GM12878 (cell line): ENCODE measurements around the gene FKBP4. TPM values are rescaled to one million over a fixed set of nuclear protein-coding genes. Genes with fewer than 3 reads are reported as not detected.

Experiments
- EGR1 ChIP-seq, 2 experiments: IDR thresholded peaks; 1 replicate in 1 of 2; 2 replicates in 1 of 2; pipeline ENCODE4 v1.6.1; 2011 to 2012; ENCODE audit warnings: low read depth in 2 of 2, low read length in 2 of 2, borderline replicate concordance in 1 of 2, mild to moderate bottlenecking in 1 of 2, moderate library complexity in 1 of 2
- FOXK2 ChIP-seq: fragments of 450-650 bp; IDR thresholded peaks from 2 replicates; pipeline ENCODE4 v1.6.1; 2017; ENCODE audit warnings: mild to moderate bottlenecking, moderate library complexity
- HDAC6 ChIP-seq: fragments of 200-600 bp; sonication (generic); IDR thresholded peaks from one replicate; pipeline ENCODE4 v1.8.0; 2017; ENCODE audit warnings: antibody characterized with exemption; ENCODE audit not compliant: unreplicated experiment
- JUND ChIP-seq: IDR thresholded peaks from 2 replicates; pipeline ENCODE4 v1.6.1; 2012; ENCODE audit warnings: low read depth, mild to moderate bottlenecking, low read length, improper control_type of control experiment, moderate library complexity
- MTA3 ChIP-seq: IDR thresholded peaks from 2 replicates; pipeline ENCODE4 v1.6.1; 2012; ENCODE audit warnings: low read length, inconsistent platforms, borderline replicate concordance
- MXI1 ChIP-seq: fragments of 150-350 bp; IDR thresholded peaks from 2 replicates; pipeline ENCODE4 v1.6.1; 2011; ENCODE audit warnings: low read depth, mild to moderate bottlenecking, inconsistent platforms, low read length, improper control_type of control experiment
- RCOR1 ChIP-seq: conservative IDR thresholded peaks from 2 replicates; pipeline ENCODE4 v1.6.1; 2012; ENCODE audit warnings: low read depth, low read length, improper control_type of control experiment
- SIN3A ChIP-seq: IDR thresholded peaks from 2 replicates; pipeline ENCODE4 v1.6.1; 2012; ENCODE audit warnings: low read depth, low read length, improper control_type of control experiment
- SIX5 ChIP-seq: IDR thresholded peaks from 2 replicates; pipeline ENCODE4 v1.6.1; 2011; ENCODE audit warnings: mild to moderate bottlenecking, low read depth, low read length, moderate library complexity; ENCODE audit not compliant: severe bottlenecking
- SREBF1 ChIP-seq: IDR thresholded peaks from 2 replicates; pipeline ENCODE4 v1.6.1; 2012; ENCODE audit warnings: mild to moderate bottlenecking, low read length
- SREBF2 ChIP-seq: IDR thresholded peaks from 2 replicates; pipeline ENCODE4 v1.6.1; 2012; ENCODE audit warnings: mild to moderate bottlenecking, low read length
- WRNIP1 ChIP-seq: IDR thresholded peaks from 2 replicates; pipeline ENCODE4 v1.6.1; 2011; ENCODE audit warnings: low read depth, low read length, improper control_type of control experiment, borderline replicate concordance
- polyA plus RNA-seq, 11 experiments: library from polyadenylated mRNA; depleted of rRNA in 4 of 11; unstranded in 6 of 11; stranded (reverse) in 5 of 11; fragments of >200 nt; fragmentation: Nextera tagmentation in 4 of 11; fragmentation: Illumina TruSeq in 1 of 11; extraction: Ambion mirVana in 4 of 11; extraction: Trizol in 1 of 11; gene quantifications; 1 replicate in 1 of 11; 2 replicates in 10 of 11; pipeline versions ENCODE4 v1.2.1 to v1.2.3, GENCODE V29; 2011 to 2016; ENCODE audit warnings: inconsistent platforms in 2 of 11, missing spikeins in 2 of 11, low read depth in 1 of 11
- total RNA-seq, 4 experiments: library from RNA; depleted of rRNA in 3 of 4; stranded (reverse); fragments of >200 nt in 3 of 4; fragmentation: Illumina TruSeq in 1 of 4; extraction: Trizol in 1 of 4; gene quantifications; 2 replicates each; pipeline versions ENCODE4 v1.2.1 to v1.2.3, GENCODE V29; 2013 to 2021
- TF ChIP-seq, protein P1 (sequence below): IDR thresholded peaks from 2 replicates; pipeline ENCODE4 v1.6.1; 2012; ENCODE audit warnings: mild to moderate bottlenecking, low read depth, low read length
- TF ChIP-seq, protein P2 (sequence below): fragments of 450-650 bp; IDR thresholded peaks from 2 replicates; pipeline ENCODE4 v1.6.1; 2016; ENCODE audit warnings: mild to moderate bottlenecking, moderate library complexity, borderline replicate concordance
- TF ChIP-seq, protein P3 (sequence below): fragments of 450-650 bp; IDR thresholded peaks from 2 replicates; pipeline ENCODE4 v1.6.1; 2017; ENCODE audit warnings: mild to moderate bottlenecking, low read depth, inconsistent platforms; ENCODE audit not compliant: poor library complexity, severe bottlenecking

Gene FKBP4
- total and polyA plus RNA-seq, 10 of the 15 experiments (the other 5 are each of a cell fraction or from before 2014, with no cell fraction given) = 8.9 to 90.0 (median 45.4) TPM

DNA sequence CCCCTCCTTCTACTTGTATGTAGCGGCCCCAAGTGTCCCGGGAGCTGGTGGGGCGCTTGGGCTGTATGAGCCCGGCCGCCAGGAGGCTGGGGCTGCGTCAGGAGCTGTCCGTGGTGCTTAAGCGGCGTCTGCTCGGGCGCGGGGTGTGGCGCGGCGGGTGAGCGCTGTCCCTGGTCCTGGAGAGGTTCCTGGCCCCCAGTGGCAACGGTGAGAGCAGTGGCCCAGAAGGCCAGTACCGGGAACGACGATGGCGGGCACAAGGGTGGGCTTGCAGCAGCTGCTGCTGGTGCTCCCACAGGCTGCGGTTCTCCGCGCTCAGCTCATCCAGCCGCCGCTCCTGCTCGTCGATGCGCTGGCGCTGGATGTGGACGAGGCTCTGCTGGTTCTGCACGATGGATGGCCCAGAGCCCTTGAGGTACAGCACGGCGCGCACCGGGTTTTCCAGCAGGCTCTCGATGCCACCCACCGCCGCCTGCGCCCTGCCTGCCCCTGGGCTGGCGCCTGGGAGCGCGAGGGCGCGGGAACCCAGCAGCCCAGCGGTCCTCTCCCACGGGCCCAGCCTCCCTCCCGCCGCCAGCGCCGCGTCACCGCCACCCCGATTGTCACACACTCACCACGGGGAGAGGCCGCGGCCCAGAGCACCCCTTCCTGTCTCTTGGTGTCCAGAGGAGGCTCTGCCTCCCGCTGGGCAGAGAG lies 41.9 kb upstream of the FKBP4 start (continued):
- TF ChIP-seq MXI1 (peak; percentile 79), WRNIP1 (no peak), SIN3A (peak; percentile 85; the same call in 1 of the 2 replicates), EGR1 (IDR thresholded peaks at IDR 0.05; ENCODE audit: borderline replicate concordance in 1 of 2, low read depth in 2 of 2, low read length in 2 of 2) (no peak), SREBF2 (no peak), JUND (no peak), FOXK2 (no peak), HDAC6 (no peak), SIX5 (no peak), RCOR1 (0 out of 2 replicates have a peak, but pooled peaks have one; percentile 59), SREBF1 (peak; percentile 68), MTA3 (no peak)
- TF ChIP-seq, protein P1, sequence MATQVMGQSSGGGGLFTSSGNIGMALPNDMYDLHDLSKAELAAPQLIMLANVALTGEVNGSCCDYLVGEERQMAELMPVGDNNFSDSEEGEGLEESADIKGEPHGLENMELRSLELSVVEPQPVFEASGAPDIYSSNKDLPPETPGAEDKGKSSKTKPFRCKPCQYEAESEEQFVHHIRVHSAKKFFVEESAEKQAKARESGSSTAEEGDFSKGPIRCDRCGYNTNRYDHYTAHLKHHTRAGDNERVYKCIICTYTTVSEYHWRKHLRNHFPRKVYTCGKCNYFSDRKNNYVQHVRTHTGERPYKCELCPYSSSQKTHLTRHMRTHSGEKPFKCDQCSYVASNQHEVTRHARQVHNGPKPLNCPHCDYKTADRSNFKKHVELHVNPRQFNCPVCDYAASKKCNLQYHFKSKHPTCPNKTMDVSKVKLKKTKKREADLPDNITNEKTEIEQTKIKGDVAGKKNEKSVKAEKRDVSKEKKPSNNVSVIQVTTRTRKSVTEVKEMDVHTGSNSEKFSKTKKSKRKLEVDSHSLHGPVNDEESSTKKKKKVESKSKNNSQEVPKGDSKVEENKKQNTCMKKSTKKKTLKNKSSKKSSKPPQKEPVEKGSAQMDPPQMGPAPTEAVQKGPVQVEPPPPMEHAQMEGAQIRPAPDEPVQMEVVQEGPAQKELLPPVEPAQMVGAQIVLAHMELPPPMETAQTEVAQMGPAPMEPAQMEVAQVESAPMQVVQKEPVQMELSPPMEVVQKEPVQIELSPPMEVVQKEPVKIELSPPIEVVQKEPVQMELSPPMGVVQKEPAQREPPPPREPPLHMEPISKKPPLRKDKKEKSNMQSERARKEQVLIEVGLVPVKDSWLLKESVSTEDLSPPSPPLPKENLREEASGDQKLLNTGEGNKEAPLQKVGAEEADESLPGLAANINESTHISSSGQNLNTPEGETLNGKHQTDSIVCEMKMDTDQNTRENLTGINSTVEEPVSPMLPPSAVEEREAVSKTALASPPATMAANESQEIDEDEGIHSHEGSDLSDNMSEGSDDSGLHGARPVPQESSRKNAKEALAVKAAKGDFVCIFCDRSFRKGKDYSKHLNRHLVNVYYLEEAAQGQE = peak; percentile 98
- TF ChIP-seq, protein P2, sequence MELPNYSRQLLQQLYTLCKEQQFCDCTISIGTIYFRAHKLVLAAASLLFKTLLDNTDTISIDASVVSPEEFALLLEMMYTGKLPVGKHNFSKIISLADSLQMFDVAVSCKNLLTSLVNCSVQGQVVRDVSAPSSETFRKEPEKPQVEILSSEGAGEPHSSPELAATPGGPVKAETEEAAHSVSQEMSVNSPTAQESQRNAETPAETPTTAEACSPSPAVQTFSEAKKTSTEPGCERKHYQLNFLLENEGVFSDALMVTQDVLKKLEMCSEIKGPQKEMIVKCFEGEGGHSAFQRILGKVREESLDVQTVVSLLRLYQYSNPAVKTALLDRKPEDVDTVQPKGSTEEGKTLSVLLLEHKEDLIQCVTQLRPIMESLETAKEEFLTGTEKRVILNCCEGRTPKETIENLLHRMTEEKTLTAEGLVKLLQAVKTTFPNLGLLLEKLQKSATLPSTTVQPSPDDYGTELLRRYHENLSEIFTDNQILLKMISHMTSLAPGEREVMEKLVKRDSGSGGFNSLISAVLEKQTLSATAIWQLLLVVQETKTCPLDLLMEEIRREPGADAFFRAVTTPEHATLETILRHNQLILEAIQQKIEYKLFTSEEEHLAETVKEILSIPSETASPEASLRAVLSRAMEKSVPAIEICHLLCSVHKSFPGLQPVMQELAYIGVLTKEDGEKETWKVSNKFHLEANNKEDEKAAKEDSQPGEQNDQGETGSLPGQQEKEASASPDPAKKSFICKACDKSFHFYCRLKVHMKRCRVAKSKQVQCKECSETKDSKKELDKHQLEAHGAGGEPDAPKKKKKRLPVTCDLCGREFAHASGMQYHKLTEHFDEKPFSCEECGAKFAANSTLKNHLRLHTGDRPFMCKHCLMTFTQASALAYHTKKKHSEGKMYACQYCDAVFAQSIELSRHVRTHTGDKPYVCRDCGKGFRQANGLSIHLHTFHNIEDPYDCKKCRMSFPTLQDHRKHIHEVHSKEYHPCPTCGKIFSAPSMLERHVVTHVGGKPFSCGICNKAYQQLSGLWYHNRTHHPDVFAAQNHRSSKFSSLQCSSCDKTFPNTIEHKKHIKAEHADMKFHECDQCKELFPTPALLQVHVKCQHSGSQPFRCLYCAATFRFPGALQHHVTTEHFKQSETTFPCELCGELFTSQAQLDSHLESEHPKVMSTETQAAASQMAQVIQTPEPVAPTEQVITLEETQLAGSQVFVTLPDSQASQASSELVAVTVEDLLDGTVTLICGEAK = peak; percentile 79
- TF ChIP-seq, protein P3, sequence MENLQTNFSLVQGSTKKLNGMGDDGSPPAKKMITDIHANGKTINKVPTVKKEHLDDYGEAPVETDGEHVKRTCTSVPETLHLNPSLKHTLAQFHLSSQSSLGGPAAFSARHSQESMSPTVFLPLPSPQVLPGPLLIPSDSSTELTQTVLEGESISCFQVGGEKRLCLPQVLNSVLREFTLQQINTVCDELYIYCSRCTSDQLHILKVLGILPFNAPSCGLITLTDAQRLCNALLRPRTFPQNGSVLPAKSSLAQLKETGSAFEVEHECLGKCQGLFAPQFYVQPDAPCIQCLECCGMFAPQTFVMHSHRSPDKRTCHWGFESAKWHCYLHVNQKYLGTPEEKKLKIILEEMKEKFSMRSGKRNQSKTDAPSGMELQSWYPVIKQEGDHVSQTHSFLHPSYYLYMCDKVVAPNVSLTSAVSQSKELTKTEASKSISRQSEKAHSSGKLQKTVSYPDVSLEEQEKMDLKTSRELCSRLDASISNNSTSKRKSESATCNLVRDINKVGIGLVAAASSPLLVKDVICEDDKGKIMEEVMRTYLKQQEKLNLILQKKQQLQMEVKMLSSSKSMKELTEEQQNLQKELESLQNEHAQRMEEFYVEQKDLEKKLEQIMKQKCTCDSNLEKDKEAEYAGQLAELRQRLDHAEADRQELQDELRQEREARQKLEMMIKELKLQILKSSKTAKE = no peak
